ENCODE data around the gene NPIPB8. TPM values are rescaled to one million over a fixed set of nuclear protein-coding genes. Genes with fewer than 3 reads are reported as not detected.

Gene NPIPB8
- total and polyA plus RNA-seq, 2 of the 13 experiments (the other 11 are each of a cell fraction or from before 2014, with no cell fraction given) = 0.49 to 2.3 TPM

- no peak for TF ChIP-seq SRSF1 (optimal IDR thresholded peaks at IDR 0.05; ENCODE audit: low read depth, low read length)
- no peak; the same call in 1 of the 2 replicates for TF ChIP-seq KDM5A (IDR thresholded peaks at IDR 0.05; ENCODE audit: borderline replicate concordance, low read length)
- TF ChIP-seq NCOA1 (CRISPR knock-in tag; IDR thresholded peaks at IDR 0.05) = no peak
- no peak for TF ChIP-seq MATR3 (CRISPR knock-in tag; IDR thresholded peaks at IDR 0.05)
- TF ChIP-seq, protein P1, sequence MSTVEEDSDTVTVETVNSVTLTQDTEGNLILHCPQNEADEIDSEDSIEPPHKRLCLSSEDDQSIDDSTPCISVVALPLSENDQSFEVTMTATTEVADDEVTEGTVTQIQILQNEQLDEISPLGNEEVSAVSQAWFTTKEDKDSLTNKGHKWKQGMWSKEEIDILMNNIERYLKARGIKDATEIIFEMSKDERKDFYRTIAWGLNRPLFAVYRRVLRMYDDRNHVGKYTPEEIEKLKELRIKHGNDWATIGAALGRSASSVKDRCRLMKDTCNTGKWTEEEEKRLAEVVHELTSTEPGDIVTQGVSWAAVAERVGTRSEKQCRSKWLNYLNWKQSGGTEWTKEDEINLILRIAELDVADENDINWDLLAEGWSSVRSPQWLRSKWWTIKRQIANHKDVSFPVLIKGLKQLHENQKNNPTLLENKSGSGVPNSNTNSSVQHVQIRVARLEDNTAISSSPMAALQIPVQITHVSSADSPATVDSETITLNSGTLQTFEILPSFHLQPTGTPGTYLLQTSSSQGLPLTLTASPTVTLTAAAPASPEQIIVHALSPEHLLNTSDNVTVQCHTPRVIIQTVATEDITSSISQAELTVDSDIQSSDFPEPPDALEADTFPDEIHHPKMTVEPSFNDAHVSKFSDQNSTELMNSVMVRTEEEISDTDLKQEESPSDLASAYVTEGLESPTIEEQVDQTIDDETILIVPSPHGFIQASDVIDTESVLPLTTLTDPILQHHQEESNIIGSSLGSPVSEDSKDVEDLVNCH (CRISPR knock-in tag; IDR thresholded peaks at IDR 0.05) = no peak
- no peak for TF ChIP-seq NFATC3 (CRISPR knock-in tag; IDR thresholded peaks at IDR 0.05)
- TF ChIP-seq, protein P2, sequence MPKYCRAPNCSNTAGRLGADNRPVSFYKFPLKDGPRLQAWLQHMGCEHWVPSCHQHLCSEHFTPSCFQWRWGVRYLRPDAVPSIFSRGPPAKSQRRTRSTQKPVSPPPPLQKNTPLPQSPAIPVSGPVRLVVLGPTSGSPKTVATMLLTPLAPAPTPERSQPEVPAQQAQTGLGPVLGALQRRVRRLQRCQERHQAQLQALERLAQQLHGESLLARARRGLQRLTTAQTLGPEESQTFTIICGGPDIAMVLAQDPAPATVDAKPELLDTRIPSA (CRISPR knock-in tag; IDR thresholded peaks at IDR 0.05; ENCODE audit: borderline replicate concordance) = no peak
- no peak for TF ChIP-seq ZNF557 (CRISPR knock-in tag; IDR thresholded peaks at IDR 0.05)
- TF ChIP-seq KDM4B (CRISPR knock-in tag; IDR thresholded peaks at IDR 0.05) = no peak
- peak; percentile 19; the same call in 1 of the 2 replicates for TF ChIP-seq PHF8 (CRISPR knock-in tag; IDR thresholded peaks at IDR 0.05)
- no peak for TF ChIP-seq ZNF589 (CRISPR knock-in tag; conservative IDR thresholded peaks at IDR 0.05)
- TF ChIP-seq HOMEZ (CRISPR knock-in tag; IDR thresholded peaks at IDR 0.05; ENCODE audit: low read depth) = no peak
- no peak for TF ChIP-seq ATAD3A (CRISPR knock-in tag; IDR thresholded peaks at IDR 0.05)
- TF ChIP-seq FIP1L1 (IDR thresholded peaks at IDR 0.05; ENCODE audit: borderline replicate concordance, insufficient read depth, low read depth, low read length) = no peak
- TF ChIP-seq MED1 (CRISPR knock-in tag; IDR thresholded peaks at IDR 0.05) = peak; percentile 53; the same call in 1 of the 2 replicates
- peak; percentile 70; the same call in 1 of the 2 replicates for TF ChIP-seq TARDBP (CRISPR knock-in tag; IDR thresholded peaks at IDR 0.05)
- no peak for TF ChIP-seq ZSCAN21 (CRISPR knock-in tag; IDR thresholded peaks at IDR 0.05; ENCODE audit: borderline replicate concordance)
- TF ChIP-seq TFE3 (CRISPR knock-in tag; IDR thresholded peaks at IDR 0.05) = peak; percentile 28; the same call in 1 of the 2 replicates
- no peak for TF ChIP-seq ZNF337 (CRISPR knock-in tag; IDR thresholded peaks at IDR 0.05; ENCODE audit: borderline replicate concordance, low read depth)
- TF ChIP-seq CREB3 (CRISPR knock-in tag; IDR thresholded peaks at IDR 0.05) = no peak
- TF ChIP-seq ZNF317 (CRISPR knock-in tag; IDR thresholded peaks at IDR 0.05) = 0 out of 2 replicates have a peak, but pooled peaks have one; percentile 36
- TF ChIP-seq MXD1 (CRISPR knock-in tag; IDR thresholded peaks at IDR 0.05) = no peak
- no peak for TF ChIP-seq ZNF383 (CRISPR knock-in tag; IDR thresholded peaks at IDR 0.05; ENCODE audit: borderline replicate concordance)
Observed at GRCh38 chr16:28597692-28598261, 40.1 kb upstream of the NPIPB8 start (continued).

Measured in HepG2 (cell line).